Measurements from ENCODE around the gene DLEC1. TPM values are rescaled to one million over a fixed set of nuclear protein-coding genes. Genes with fewer than 3 reads are reported as not detected.

Gene DLEC1
- total RNA-seq, 4 donors from 2014 or later: 0.18 to 2.2 (median 0.75) TPM

DNA sequence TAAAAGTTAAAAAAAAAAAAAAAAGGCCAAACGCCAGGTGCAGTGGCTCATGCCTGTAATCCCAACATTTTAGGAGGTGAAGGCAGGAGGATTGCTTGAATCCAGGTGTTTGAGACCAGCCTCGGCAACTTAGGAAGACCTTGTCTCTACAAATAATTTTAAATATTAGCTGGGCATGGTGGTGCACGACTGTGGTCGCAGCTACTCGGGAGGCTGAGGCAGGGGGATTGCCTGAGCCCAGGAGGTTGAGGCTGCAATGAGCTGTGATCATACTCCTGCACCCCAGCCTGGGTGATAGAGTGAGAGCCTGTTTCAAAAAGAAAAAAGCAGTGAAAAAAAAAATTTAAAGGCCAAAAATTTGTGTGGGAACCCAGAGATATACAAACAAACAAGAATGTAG, 2.7 kb upstream of the DLEC1 start:
- peak in 1 of 3 donors; percentile 13 for DNase-seq
- H3K4me3 ChIP-seq: no peak overlapping the region
- TF ChIP-seq POLR2A (IDR thresholded peaks at IDR 0.05): no peak
- TF ChIP-seq, protein P1, sequence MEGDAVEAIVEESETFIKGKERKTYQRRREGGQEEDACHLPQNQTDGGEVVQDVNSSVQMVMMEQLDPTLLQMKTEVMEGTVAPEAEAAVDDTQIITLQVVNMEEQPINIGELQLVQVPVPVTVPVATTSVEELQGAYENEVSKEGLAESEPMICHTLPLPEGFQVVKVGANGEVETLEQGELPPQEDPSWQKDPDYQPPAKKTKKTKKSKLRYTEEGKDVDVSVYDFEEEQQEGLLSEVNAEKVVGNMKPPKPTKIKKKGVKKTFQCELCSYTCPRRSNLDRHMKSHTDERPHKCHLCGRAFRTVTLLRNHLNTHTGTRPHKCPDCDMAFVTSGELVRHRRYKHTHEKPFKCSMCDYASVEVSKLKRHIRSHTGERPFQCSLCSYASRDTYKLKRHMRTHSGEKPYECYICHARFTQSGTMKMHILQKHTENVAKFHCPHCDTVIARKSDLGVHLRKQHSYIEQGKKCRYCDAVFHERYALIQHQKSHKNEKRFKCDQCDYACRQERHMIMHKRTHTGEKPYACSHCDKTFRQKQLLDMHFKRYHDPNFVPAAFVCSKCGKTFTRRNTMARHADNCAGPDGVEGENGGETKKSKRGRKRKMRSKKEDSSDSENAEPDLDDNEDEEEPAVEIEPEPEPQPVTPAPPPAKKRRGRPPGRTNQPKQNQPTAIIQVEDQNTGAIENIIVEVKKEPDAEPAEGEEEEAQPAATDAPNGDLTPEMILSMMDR (IDR thresholded peaks at IDR 0.05): no peak
- no peaks in the 10 kb centered on the region for H3K27me3 ChIP-seq
- no peak overlapping the region for H3K27ac ChIP-seq
- no peaks in the 10 kb centered on the region for H3K36me3 ChIP-seq
- no peaks in the 10 kb centered on the region for H3K9me3 ChIP-seq
- peaks cover 0 to 16% (median 3%) of the 10 kb centered on the region in 4 donors for H3K4me1 ChIP-seq

DNA sequence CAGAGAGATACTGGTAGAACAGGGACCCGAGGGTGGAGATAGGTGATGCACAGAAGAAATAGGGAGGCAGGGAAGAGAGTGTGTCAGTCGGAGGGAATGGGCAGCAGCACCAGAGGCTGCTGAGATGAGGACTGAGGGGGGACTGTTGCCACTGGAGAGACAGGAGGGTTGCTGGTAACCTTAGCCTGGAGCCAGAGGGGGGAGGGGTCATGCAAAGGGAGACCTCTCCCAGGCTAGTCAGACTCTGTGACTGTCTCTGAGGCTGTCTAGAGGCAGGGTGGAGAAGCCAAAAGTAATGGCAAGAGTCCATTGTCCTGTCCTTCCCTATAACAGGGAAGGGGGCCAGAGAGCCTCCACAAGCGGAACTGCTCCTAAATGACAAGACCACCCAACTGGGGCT, 2.1 kb upstream of the DLEC1 start:
- H3K4me1 ChIP-seq: peaks cover 0 to 16% (median 3%) of the 10 kb centered on the region in 4 donors
- peak in 1 of 3 donors; percentile 30 for DNase-seq
- H3K9me3 ChIP-seq: no peaks in the 10 kb centered on the region
- TF ChIP-seq, protein P1 (IDR thresholded peaks at IDR 0.05): no peak
- TF ChIP-seq POLR2A (IDR thresholded peaks at IDR 0.05): no peak
- no peaks in the 10 kb centered on the region for H3K27me3 ChIP-seq
- no peaks in the 10 kb centered on the region for H3K36me3 ChIP-seq
- H3K27ac ChIP-seq: no peak overlapping the region
- H3K4me3 ChIP-seq: no peak overlapping the region

DNA sequence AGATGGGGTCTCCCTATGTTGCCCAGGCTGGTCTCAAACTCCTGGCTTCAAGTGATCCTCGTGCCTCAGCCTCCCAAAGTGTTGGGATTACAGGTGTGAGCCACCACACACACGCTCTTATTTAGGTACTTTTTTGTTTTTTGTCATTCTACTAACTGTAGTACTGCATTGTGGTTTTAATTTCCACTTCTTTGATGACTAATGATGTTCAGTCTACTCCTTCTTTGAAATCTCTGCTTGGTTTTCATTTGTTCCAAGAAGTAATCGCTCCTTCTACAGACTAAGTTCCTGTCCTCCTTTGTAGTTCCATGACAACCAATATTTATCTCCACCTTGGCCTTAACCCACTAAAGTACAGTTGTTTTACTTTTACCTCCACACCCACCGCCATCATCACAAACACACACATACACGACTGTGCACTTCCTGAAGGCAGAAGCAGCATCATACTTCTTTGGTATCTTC, 529 bp upstream of the DLEC1 start:
- Histone ChIP-seq H3K27me3 (no peaks in the 10 kb centered on the region), H3K9me3 (no peaks in the 10 kb centered on the region), H3K36me3 (no peaks in the 10 kb centered on the region), H3K27ac (peak overlapping the region; percentile 32 to 62 (median 54)), H3K4me3 (no peak overlapping the region), H3K4me1 (peaks cover 0 to 16% (median 3%) of the 10 kb centered on the region in 4 donors)
- TF ChIP-seq, protein P1 (IDR thresholded peaks at IDR 0.05): no peak
- no peak for TF ChIP-seq POLR2A (IDR thresholded peaks at IDR 0.05)
- no peak for DNase-seq

DNA sequence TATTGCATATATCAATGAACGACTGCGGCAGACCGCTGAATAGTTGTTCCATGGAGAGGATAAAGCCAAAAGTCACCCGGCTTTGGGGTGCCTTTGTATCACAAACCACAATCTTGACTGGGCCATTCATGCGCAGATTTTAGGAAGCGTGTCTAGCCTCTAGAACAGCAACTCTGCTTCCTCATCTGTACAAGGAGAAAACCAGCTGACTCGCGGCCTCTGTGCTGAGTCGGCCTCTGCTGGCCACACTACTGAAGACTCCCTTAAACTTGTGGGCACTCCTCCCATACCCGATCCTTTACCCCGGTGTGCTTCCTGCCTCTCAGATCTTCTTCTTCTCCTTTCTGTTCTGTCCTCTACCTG, 872 bp downstream of the DLEC1 start:
- H3K27ac ChIP-seq: peak overlapping the region in 3 of 4 donors; percentile 23 to 62 (median 60)
- peak overlapping the region; percentile 49 to 60 (median 52) for H3K4me3 ChIP-seq

DNA sequence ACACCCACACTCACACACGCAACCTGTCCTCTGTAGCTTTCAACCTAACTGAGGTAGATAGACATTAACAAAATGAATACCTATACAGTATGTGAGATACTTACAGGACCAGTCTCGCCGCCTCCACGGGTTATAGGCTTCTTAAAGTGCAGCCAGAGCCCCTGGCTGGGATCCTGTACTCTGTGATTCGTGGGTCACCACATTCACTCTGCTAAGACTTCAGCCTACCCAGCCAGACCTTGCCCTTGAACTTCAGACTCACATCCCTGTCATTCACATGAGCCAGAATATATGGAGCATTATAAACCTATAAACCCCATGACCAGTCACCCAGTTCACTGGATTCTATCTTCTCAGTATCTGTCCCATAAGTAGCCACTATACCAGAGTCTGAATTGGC, 1.4 kb downstream of the DLEC1 start:
- no peaks in the 10 kb centered on the region for H3K27me3 ChIP-seq
- no peaks in the 10 kb centered on the region for H3K9me3 ChIP-seq
- peak overlapping the region in 3 of 4 donors; percentile 23 to 62 (median 60) for H3K27ac ChIP-seq
- TF ChIP-seq, protein P1 (IDR thresholded peaks at IDR 0.05): no peak
- no peak for TF ChIP-seq POLR2A (IDR thresholded peaks at IDR 0.05)
- H3K4me3 ChIP-seq: peak overlapping the region in 2 of 4 donors; percentile 49 to 55
- peaks cover 0 to 16% (median 3%) of the 10 kb centered on the region in 4 donors for H3K4me1 ChIP-seq
- H3K36me3 ChIP-seq: no peaks in the 10 kb centered on the region
- peak in 1 of 3 donors; percentile 76 for DNase-seq

More for the DNA sequence above, 872 bp downstream of the DLEC1 start:
- Histone ChIP-seq H3K9me3 (no peaks in the 10 kb centered on the region), H3K4me1 (peaks cover 0 to 16% (median 3%) of the 10 kb centered on the region in 4 donors), H3K27me3 (no peaks in the 10 kb centered on the region), H3K36me3 (no peaks in the 10 kb centered on the region)
- TF ChIP-seq, protein P1 (IDR thresholded peaks at IDR 0.05): peak in 5 of 6 experiments; percentile 10 to 37 (median 19)
- no peak for TF ChIP-seq POLR2A (IDR thresholded peaks at IDR 0.05)
- DNase-seq: peak in 2 of 3 donors; percentile 80 to 88
